Panc1 (cell line): ENCODE measurements around the gene WNT1. TPM values are rescaled to one million over a fixed set of nuclear protein-coding genes. Genes with fewer than 3 reads are reported as not detected.

Source experiments
- ATAC-seq: fragments of 200-7000 bp; cut with Tn5 transposase; 2 replicates; pipeline ENCODE4 v1.9.1; 2020; ENCODE audit warnings: mild to moderate bottlenecking, moderate library complexity
- BruUV-seq: library from RNA; stranded (reverse); fragments of 400-500 nt; replicated peaks from 2 replicates; lab custom pipeline; 2021; lab: Mats Ljungman, UMichigan
- CTCF ChIA-PET: fragments of 300-600 bp; sonication (Branson Sonifier 250); formaldehyde crosslinking; loops from one replicate; lab custom pipeline; 2022; ENCODE audit warnings: antibody characterized with exemption; lab: Charles Lee
- POLR2A ChIA-PET: fragments of 300-600 bp; sonication (Branson Sonifier 250); formaldehyde crosslinking; loops from one replicate; lab custom pipeline; 2022; ENCODE audit warnings: antibody characterized with exemption; lab: Charles Lee
- DNase-seq: peaks from one replicate; pipeline ENCODE4 v3.0.0-alpha.2; 2010; ENCODE audit warnings: low read depth, low spot score
- H3K27ac ChIP-seq: 2 replicates; pipeline ENCODE4 v1.5.1; 2011; ENCODE audit warnings: mild to moderate bottlenecking, low read length, inconsistent platforms
- H3K27me3 ChIP-seq: fragments of 200-500 bp; sonication (Bioruptor generic); 2 replicates; pipeline ENCODE4 v1.6.0; 2014; ENCODE audit warnings: low read length, inconsistent platforms; ENCODE audit not compliant: control insufficient read depth, insufficient read depth
- H3K36me3 ChIP-seq: fragments of 200-500 bp; sonication (Bioruptor generic); 2 replicates; pipeline ENCODE4 v1.5.1; 2014; ENCODE audit warnings: inconsistent platforms, mild to moderate bottlenecking, low read length, moderate library complexity; ENCODE audit not compliant: control insufficient read depth, insufficient read depth
- H3K4me1 ChIP-seq: 2 replicates; pipeline ENCODE4 v1.5.1; 2011; ENCODE audit warnings: inconsistent platforms, mild to moderate bottlenecking, low read length, moderate library complexity; ENCODE audit not compliant: control insufficient read depth, insufficient read depth
- H3K4me3 ChIP-seq, 2 experiments: 2 replicates each; pipeline ENCODE4 v1.5.1; 2011 to 2012; ENCODE audit warnings: low read depth in 2 of 2, low read length in 2 of 2, mild to moderate bottlenecking in 2 of 2, inconsistent platforms in 1 of 2, moderate library complexity in 1 of 2
- H3K9me3 ChIP-seq: fragments of 200-500 bp; sonication (Bioruptor generic); 2 replicates; pipeline ENCODE4 v1.5.1; 2014; ENCODE audit warnings: low read depth, mild to moderate bottlenecking, inconsistent platforms, low read length, moderate library complexity; ENCODE audit not compliant: control insufficient read depth, insufficient read depth
- CTCF ChIP-seq: fragments of 450-650 bp; IDR thresholded peaks from 2 replicates; pipeline ENCODE4 v1.5.1; 2017; ENCODE audit warnings: mild to moderate bottlenecking
- POLR2AphosphoS5 ChIP-seq: IDR thresholded peaks from 2 replicates; pipeline ENCODE4 v1.6.1; 2012; ENCODE audit warnings: mild to moderate bottlenecking, low read depth, low read length, moderate library complexity
- REST ChIP-seq, 2 experiments: IDR thresholded peaks; 2 replicates each; pipeline ENCODE4 v1.6.1; 2011 to 2012; ENCODE audit warnings: low read depth in 2 of 2, control low read depth in 1 of 2, low read length in 1 of 2, mild to moderate bottlenecking in 1 of 2, moderate library complexity in 1 of 2; ENCODE audit not compliant: insufficient read depth in 1 of 2
- SIN3A ChIP-seq: IDR thresholded peaks from 2 replicates; pipeline ENCODE4 v1.6.1; 2012; ENCODE audit warnings: low read depth, mild to moderate bottlenecking, low read length, moderate library complexity, borderline replicate concordance; ENCODE audit not compliant: insufficient read depth
- TCF7L2 ChIP-seq: IDR thresholded peaks from 2 replicates; pipeline ENCODE4 v1.6.1; 2011; ENCODE audit warnings: mild to moderate bottlenecking, low read depth, low read length, inconsistent platforms
- in situ Hi-C: cut with HindIII; loops from 2 replicates; pipeline ENCODE4 v1.10.0; 2016; ENCODE audit warnings: low sequenced_read_pairs, low pct_unique_long_range_greater_than_20kb
- intact Hi-C: fragments of 100-400 bp; cut with micrococcal nuclease; formaldehyde crosslinking; loops from one replicate; pipeline ENCODE4 v1.10.0; 2022; ENCODE audit not compliant: unreplicated experiment
- total RNA-seq: library from RNA; stranded (reverse); gene quantifications from one replicate; pipeline ENCODE4 v1.2.1, GENCODE V29; 2021; ENCODE audit not compliant: unreplicated experiment

The WNT1 gene
- total RNA-seq, 1 experiment from 2014 or later = not detected

- Histone ChIP-seq H3K36me3 (peaks cover 35% of the 10 kb centered on the region), H3K4me3 (no peak overlapping the region), H3K27me3 (no peaks in the 10 kb centered on the region), H3K4me1 (no peaks in the 10 kb centered on the region), H3K9me3 (no peaks in the 10 kb centered on the region), H3K27ac (no peak overlapping the region)
- in situ Hi-C loops (no loop called here), intact Hi-C loops (no loop called here)
- ATAC-seq (no peak), DNase-seq (no peak)
- BruUV-seq = no TSS peak
- no peak for TF ChIP-seq REST (IDR thresholded peaks at IDR 0.05; ENCODE audit: insufficient read depth in 1 of 2, low read depth in 2 of 2, low read length in 1 of 2)
- no peak for TF ChIP-seq TCF7L2
- no peak for TF ChIP-seq SIN3A
- TF ChIP-seq POLR2AphosphoS5 = no peak
- TF ChIP-seq CTCF = no peak
- POLR2A ChIA-PET = no interaction called here
- CTCF ChIA-PET = no interaction called here
Observed at GRCh38 chr12:49027846-49028555, 49.9 kb downstream of the WNT1 start.

GRCh38 chr12:49028666-49029275, 50.6 kb downstream of the WNT1 start:
- BruUV-seq = no TSS peak
- Histone ChIP-seq H3K4me3 (no peak overlapping the region), H3K27ac (no peak overlapping the region), H3K36me3 (peaks cover 31% of the 10 kb centered on the region), H3K27me3 (no peaks in the 10 kb centered on the region), H3K4me1 (no peaks in the 10 kb centered on the region), H3K9me3 (no peaks in the 10 kb centered on the region)
- intact Hi-C loops (no loop called here), in situ Hi-C loops (no loop called here)
- CTCF ChIA-PET = interaction anchor here (1.1 kb wide), 1 partner anchor 15 kb away, joined by 6 read pairs; no protein-coding TSS in a partner anchor
- DNase-seq (no peak), ATAC-seq (no peak)
- POLR2A ChIA-PET = interaction anchor here (0.6 kb wide), 1 partner anchor 84 kb away, joined by 3 read pairs; no protein-coding TSS in a partner anchor
- TF ChIP-seq CTCF (no peak), POLR2AphosphoS5 (no peak), REST (IDR thresholded peaks at IDR 0.05; ENCODE audit: insufficient read depth in 1 of 2, low read depth in 2 of 2, low read length in 1 of 2) (no peak), TCF7L2 (no peak), SIN3A (no peak)
